Left hindlimb (tissue), 1 donor: ENCODE results near the gene BIVM.
A peak's percentile ranks its signal among the peaks of the same experiment; 100 is the strongest.

Experiments
- DNase-seq: peaks from one replicate; pipeline ENCODE4 v3.0.0-alpha.2; 2018

The BIVM gene

DNA sequence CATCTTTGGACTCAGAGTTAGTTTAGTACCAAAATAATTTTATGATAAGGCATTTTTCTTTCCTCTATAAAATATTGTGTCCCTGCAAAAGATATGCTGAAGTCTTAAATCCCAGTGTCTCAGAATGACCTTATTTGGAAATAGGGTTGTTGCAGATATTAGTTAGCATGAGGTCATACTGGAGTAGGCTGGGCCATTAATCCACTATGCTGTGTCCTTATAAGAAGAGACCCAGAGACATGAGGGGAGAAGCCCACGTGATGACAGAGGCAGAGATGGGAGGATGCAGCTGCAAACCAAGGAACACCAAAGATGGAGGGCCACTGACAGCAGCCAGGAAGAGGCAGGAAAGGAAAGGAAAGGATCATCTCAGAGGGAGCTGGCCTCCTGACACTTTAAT lies 6.5 kb upstream of the BIVM start:
- no peak for DNase-seq

DNA sequence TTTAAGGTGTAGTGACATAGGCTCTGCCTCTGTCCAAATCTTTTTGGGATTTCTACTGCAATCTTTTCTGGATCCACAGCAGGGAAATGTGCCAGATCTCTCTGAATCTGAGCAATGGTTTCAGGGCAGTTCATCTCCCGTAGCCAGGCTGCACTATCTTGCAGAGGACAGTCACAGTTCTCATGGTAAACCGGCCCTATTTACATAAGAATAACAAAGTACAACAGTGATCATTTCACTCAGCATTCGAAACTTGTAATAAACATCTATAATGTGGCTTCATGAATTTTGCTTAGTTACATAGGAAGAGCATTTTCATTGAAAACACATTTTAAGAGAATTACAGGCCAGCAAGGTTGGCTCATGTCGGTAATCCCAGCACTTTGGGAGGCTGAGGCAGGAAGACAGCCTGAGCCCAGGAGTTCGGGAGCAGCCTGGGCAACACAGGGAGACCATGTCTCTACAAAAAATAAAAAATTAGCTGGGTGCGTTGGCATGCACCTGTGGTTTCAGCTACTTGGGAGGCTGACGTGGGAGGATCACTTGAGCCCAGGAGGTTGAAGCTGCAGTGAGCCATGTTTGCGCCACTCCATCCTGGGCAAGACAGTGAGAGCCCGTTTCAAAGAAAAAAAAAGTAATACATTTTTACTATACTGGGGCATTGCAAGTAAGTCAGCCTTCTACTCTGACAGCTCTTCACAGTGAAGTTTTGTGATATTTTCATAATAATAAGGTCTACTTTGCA lies 5.1 kb upstream of the BIVM start:
- DNase-seq: no peak

DNA sequence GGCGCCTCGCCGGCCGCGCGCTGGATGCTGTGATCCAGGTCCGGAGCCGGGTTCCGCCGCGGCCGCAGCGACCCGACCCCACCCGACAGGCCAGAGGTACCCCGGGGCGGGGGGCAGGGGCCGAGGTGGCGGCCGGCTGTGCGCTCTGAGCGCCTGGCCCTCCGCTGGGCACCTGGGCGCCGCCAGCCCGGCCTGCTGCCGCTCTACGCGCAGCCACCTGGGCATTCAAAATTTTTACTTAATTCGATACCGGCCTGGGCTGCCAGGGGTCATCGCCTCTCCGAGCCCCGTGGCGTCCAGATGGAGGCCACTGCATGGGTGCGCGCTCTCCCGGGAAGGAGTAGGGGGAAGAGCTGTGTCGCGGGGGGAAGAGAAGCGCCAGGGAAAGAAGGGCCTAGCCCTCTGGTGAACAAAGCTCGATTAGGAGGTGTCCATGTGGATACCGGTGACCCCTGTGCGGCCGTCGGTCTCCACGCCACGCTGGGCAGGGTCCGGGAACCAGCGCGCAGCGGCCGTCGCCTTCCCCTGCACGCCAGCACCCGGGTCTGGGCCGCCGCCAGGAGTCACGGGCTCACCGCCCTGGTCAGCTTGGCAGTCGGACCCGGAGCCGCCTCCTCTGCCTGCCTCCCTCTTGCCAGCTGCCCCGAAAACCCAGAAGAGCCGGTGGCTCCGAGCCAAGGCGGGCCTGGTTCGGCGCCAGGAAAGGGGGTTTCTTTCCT lies 666 bp downstream of the BIVM start:
- peak; percentile 66 for DNase-seq

DNA sequence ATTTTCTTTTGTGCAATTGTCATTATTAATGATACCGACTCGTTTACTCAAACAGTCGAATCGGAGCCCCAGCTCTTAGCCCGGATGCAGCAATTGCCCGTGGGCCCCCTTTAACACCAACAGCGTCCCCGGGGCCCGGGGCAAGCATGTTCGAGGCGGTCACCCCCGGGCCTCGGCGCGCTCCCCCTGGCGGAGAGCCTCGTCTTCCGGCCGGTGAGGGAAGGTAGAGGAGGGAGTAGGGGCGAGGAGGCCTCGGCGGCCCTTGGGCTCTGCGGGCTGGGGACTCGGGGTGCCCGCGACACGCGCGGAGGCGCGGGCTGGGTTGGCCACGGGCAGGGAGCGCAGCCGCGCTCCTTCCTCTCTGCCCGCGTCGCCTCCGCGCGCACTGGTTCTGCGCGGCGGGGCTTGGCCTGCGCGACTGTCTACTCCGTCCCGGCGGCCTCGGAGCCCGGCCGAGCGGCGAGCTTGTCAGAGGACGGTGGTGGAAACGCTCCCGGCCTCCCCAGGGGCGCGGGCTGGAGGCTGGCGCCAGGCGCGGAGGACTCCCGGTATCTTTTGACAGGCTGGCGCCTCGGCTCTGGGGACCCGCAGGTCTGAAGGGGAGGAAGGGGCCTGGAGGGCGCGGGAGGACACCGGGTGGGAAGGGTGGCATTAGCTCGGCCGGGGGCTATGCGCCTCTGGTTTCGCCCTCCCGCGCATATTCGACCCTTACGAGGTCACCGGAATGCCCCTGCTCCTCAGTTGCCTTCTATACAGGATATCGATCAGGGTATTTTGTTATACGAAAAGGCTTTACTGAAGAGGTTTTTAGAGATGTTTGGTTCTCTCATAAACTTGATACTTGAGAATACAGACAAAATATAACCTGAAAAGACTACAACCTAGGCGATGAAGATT lies 1.5 kb downstream of the BIVM start:
- DNase-seq: peak; percentile 88

DNA sequence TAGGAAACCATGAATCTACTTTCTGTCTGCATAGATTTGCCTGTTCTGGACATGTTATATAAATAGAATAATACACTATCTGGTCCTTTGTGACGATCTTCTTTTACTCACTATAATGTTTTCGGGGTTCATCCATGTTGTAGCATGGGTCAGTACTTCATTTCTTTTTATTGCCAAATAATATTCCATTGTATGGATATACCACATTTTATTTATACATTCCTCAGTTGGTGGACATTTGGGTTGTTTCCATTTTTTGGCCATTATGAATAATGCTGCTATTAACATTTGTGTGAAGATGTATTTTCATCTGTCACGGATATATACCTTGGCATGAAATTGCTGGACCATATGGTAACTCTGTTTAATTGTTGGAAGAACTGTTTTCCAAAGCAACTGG lies 6.8 kb downstream of the BIVM start:
- DNase-seq: no peak

DNA sequence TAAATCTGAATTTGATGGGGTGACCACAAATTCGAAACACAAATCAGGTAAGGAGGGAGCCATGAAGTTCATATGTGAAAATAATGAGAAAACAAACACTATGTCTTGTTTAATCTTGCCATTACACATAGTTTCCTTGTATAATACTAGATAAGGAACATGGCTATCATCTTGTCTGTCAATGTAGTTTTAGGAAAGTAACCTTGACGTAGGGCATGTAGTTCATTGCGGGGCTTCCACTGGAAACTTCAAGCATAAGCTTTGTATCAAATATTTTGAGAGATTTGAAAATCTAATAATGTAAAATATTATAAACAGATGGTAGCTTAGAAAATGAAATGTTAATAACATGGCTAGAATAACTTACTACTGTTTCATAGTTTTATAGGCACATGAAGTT lies 8.8 kb downstream of the BIVM start:
- no peak for DNase-seq

DNA sequence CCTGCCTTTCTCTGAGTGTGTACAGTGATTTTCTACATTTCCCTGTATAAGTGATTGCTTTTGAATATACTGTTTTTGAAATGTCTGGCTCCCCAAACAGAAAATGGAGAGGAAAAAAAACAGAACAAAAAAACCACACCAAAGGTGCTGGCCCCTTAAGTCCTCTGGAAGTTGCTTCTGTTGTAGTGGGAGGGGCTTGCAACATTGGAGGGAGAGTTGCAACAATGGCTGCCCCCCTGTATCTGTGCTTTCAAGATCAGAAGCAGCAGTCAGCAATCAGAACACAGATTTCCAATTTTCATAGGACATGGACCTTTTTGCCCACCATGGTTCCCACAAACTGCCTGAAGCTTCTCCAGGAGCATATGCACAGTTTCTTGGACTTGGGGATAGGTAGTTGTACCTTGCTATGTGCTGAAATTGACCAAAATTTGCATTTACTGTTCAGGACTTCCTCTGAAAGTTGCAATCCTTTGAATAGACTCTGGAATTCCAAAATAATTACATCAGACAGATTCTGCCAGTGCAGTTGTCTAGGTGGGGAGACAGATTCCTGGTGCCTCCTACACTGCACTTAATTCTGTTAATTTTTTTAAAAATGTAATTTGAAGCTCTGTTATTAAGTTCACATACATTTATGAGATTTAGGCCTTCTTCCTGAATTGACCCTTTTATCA lies 13.8 kb downstream of the BIVM start:
- no peak for DNase-seq

DNA sequence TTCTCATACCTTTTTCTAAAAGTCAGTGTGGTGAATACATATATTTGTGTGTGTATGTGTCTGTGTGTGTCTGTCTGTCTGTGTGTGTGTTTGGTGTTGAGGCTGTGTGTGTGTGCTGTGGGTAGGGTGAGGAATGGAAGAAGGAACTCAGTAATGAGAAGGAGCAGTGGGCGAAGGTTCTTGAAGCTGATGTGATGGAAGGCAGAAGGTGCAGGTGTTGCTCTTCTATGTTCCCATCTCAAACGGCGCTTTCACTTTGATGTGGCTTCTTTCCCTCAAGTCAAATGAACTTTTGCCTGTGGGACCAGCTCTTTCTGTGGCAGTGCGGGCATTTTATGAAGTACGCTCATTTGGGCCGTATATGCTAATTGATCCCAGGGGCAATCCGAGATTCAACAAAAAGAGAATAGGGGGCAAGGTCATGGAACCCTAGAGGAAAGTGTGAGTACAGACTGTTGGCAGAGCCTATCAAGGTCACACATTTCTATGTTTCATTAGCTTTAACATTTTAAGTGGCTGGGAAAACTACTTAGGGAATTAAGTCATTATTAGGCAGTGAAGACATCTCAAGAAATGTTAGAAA lies 15.2 kb downstream of the BIVM start:
- no peak for DNase-seq

DNA sequence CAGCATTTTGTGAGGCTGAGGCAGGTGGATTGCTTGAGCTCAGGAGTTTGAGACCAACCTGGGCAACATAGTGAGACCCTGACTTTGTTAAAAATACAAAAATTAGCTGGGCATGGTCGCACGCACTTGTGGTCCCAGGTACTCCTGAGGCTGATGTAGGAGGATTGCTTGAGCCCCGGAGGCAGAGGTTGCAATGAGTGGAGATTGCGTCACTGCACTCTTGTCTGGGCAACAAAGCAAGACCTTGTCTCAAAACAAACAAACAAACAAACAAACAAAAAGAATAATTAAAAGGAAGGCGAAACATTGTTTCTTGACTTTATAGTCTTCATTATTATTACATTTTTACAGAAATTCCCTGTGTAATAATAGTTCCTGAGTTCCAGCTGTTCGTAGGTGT lies 15.9 kb downstream of the BIVM start:
- no peak for DNase-seq

DNA sequence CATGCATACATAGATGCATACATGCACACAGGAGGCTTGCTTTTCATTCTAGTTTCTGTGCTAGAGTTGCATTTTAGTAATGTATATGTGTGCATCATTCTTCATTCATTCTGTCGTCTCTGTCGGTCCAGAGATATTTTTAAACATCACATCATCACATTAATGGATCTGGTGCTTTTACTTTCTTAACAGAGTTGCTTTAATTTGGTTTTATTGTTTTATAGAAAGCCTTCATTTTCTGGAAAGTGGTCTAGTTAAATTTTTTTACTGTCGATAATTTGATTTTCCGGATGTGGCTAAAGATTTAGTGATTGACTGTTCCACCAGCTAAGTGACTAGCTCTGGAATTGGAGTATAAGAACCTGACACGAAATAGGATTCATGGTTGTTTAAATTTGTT lies 16.9 kb downstream of the BIVM start:
- no peak for DNase-seq

DNA sequence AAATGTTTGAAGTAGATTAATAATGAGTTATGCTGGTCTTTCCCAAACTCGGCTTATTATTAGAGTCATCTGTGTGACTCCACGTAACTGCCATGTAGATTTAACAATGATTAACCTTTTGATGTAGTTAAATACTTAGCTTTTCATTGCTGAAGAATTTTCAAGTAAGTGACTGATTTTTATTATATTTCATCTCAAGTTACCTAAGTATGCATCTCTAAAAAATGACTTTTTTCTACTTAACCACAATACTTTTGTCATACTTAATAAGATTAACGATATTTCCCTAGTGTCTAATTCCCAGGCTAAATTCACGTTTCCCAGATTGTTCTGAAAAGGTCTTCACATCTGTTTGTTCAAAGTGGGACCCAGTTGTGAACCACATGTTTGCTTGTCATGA lies 17.8 kb downstream of the BIVM start:
- DNase-seq: no peak

DNA sequence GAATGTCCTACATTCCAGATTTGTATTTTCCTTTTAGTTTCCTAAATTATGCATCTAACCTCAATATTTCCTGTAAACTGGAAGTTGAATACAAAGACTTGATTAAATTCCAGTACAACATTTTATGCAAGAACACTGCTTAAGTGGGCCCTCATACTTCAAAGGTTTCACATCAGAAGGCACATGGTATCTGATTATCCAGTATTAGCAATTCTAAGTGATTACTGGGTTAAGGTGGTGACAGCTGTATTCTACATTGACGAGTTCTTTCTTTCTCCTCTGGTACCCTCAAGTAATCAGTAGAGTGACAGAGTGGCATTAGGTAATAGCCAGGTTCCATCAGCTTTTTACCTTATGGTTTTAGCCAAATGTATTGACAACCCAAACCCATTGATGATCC lies 18.3 kb downstream of the BIVM start:
- DNase-seq: no peak

DNA sequence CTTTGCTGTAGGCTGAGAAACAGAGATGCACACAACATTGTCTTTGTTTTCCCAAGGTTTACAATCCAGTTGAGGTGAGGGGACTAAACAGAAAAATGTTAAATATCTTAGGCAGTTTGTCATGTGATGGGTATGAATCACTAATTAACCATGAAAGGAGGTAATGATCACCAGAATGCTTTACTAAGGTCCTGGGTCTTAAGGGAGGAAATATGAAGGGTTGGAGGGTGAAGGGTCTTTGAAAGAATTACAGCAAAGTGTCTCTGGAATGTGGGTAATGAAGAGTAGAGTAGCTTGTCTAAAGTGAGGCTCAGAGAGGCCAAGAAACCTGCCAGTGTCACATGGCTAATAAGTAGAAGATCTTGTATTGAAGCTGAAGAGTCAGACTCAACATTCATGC lies 19.0 kb downstream of the BIVM start:
- no peak for DNase-seq

DNA sequence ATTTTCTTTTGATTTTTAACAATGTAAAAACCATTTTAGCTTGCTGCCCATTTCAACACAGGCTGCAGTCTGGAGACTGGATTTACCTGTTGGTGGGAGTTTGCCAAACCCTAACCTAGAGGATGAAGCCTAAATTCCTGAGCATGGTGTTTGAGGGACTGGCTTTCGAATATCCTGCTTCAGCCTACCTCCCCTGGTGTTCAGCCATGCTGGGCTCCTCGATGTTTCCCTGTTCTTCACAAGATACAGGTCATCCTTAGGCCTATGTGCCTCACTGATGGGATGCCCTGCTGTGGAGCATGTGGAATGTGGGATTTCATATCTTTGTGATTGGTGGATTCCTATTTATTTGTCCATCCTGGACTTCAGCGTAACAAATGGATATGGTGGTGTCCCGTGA lies 26.5 kb downstream of the BIVM start:
- no peak for DNase-seq

DNA sequence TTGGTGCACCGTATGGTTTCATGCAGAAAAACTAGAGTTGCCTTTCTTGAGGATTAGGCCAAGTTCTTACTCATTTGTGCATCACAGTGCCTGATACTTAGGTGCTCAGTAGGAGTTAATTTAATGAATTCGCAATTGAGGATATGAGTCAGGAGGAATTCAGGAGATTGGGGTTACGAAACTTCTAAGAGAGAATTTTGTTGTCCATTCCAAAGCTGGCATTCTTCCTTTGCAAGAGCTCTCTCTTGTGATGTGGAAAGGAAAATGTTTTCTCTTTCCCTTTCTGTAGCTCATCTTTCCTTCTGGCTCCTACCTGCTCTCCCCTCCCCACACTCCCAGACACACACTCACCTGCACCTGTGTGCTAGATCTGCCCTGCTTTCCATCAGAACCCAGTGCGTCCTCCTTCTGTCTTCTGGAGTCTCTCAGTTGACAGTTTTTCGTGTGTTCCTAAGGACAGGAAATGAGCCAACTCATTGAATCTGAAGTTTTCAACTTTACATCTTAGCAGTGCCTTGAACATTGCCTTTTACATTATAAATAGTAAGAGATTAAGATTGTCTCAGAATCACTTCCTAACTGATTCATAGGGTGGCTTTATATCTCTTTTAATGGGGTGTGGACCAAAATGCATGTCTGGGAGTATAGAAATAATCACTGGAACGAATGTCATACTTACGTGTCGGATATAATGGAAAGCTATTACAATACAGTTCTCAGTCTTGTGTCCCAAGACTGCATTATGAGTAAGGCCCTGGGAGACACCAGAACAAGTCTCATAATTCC lies 27.2 kb downstream of the BIVM start:
- no peak for DNase-seq

DNA sequence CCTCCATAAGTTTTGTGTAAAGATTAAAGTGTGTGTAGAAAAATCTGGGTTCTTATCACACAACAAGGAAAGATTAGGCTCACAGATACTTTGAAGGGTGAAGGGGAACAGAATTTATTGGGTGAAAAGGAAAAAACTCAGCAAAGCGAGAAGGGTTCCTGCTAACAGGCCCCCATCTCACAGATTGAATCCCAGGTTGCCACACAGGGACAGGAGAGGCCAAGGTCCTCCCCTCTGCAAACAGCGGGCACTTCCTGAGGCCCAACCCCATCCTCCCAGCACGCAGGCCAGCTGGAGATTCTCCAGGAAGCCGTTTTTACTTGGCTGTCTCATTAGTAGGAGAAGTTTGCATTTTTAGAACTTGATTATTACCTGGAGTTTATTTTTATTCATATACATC lies 31.7 kb downstream of the BIVM start:
- DNase-seq: no peak

DNA sequence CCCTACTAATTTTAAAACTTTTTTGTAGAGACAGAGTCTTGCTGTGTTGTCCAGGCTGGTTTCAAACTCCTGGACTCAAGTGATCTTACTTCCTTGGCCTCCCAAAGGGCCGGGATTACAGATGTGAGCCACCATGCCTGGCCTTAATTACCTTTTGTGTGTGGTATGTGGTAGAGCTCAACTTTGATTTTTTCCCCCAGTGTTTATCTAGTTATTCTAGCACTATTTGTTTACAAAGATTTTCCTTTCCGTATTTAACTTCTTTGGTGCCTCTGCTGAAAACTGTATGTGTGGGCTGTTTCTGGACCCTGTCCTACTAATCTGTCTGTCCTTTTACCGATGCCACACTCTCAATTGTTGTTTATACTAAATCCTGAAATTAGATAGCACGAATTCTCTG lies 37.6 kb downstream of the BIVM start:
- DNase-seq: no peak

DNA sequence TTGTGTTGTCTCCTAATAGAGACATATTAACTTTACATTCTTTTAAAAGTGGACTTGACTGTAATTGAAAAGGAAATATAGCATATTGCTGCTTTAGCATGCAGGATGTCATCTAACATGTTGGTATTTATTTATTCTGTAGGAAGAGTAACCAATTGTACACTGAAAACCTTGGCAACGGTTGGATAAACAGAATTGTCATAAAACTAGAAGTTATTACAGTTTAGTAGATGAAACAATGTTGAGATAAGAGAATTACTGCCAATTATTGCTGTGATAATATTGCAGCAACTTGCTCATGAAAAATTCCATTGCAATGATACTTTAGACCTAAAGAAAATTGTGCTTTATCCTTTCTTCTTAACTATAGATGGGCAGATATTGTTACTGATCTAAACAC lies 39.4 kb downstream of the BIVM start:
- DNase-seq: no peak

DNA sequence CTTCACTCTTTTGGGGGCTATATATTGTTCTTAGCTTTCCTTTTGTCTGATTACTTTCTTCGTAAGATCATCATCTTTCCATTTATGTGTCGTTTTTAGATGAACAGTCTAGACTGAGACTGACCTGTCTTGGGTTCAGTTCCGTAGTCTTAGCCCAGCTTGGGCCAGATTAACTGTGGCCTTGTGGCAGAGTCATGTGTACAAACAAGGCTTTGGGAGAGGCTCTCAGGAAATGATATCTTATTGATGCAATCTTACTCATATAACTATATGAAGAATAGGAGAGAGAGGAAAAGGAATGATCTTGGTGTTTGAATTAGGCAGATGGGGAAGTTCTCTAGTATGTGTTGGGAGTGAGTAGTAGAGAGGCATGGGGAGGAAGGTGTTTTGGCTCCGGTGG lies 40.1 kb downstream of the BIVM start:
- DNase-seq: no peak

DNA sequence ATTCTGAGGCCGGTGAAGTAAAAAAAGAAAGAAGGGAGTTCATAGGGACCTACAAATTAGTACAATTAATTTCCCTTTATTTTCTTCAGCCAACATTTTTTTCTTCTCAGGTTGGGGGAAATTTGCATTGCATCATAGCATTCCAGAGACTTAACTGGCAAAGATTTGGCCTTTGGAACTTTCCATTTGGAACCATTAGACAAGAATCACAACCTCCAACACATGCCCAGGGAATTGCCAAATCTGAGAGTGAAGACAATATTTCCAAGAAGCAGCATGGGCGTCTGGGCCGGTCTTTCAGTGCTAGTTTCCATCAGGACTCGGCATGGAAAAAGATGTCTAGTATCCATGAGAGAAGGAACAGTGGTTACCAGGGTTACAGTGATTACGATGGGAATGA lies 40.5 kb downstream of the BIVM start:
- no peak for DNase-seq

DNA sequence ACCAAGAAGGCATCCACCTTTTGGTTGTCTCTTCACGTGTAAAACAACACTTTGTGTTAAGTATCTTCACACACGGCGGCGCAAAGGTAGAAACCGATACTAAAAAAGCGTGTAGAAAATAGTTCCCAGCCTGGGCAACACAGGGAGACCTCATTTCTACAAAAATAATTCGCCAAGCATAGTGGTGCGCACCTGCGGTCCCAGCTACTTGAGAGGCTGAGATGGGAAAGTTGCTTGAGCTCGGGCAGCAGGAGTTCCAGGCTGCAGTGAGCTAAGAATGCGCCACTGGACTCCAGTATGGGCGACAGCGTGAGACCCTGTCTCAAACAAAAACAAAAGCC lies 46.3 kb downstream of the BIVM start:
- DNase-seq: no peak

DNA sequence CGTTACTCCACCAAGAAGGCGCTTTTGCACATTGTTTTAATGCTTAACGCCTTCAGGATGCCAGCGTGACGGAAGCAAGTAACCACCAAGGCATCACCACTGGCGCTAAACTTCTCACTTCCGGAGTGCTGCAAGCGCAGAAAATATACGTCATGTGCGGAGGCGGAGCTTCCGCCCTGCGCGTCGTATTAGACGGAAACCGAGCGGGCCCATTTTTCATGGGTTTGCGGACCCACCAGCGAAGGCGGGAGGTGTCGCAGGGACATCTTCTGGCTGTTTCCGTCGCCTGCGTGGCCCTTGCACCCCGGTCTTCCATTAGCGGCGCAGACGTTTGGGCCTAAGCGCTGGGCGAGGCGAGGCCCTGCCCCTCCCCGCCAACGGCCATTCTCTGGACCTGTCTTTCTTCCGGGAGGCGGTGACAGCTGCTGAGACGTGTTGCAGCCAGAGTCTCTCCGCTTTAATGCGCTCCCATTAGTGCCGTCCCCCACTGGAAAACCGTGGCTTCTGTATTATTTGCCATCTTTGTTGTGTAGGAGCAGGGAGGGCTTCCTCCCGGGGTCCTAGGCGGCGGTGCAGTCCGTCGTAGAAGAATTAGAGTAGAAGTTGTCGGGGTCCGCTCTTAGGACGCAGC lies 46.8 kb downstream of the BIVM start, which contains the start of gene ERCC5:
Gene ERCC5, plus strand, starts transcription at position 403 of the 631 bp plus-strand sequence. CDS start 235 bp downstream, outside the sequence.
- DNase-seq: peak; percentile 94
